SH-SY5Y (cell line): ENCODE data around the gene CNOT3.

ENCODE experiments used
- GATA2 ChIP-seq: IDR thresholded peaks from 2 replicates; pipeline ENCODE4 v1.6.1; 2011; ENCODE audit warnings: mild to moderate bottlenecking, low read depth, low read length
- GATA3 ChIP-seq: IDR thresholded peaks from 2 replicates; pipeline ENCODE4 v1.6.1; 2011; ENCODE audit warnings: low read depth, mild to moderate bottlenecking, low read length, moderate library complexity

The CNOT3 gene

DNA sequence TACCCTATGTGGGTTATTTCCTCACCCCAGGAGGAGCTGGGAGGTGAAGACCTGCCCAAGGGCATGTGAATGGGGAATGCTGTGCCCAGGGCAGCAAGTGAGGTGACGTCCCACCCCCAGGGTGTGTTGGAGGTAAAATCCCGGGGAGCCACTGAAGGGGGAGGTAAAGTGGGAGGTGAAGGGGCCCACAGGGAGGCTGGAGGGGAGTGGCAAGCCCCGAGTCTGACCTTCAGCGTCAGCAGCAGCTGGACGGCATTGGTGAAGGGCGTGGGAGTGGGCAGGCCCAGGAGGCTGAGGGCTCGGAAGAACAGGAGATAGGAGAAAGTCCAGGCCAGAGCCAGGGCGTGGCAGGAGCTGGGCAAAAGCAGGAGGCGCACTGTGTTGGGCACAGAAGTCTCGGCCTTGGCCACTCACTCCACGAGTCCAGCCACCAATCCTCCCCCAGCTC is 49.4 kb downstream of the CNOT3 start:
- TF ChIP-seq GATA3 (no peak), GATA2 (no peak)

DNA sequence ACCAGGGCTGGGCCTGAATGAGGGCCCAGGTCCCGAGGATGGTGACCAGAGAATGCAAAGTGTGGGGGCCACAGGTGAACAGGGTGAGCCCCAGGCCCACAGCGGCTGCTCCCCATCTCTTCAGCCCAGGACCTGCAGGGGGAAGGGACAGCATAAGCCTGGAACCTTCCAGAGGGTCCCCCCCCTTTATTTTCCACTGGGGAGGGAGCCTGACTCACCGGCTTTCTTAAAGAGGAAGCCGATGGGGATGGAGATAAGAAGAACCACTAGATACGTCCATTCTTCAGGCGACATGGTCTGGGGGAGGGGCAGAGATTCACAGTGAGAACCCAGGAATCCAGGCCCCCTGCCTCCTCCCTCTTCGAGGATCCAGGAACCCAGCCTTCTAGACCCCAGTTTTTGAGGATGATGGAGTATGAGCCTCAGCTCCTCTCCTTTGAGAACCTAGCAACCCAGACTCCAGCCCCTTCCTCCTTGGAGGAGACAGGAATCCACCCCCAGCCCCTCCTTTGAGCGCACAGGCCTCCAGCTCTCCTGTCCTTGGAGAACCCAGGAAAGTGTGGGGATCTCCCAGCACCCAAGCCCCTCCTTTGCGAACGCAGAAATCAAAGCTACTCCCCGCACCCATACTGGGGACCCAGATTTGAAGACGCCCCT is 50.8 kb downstream of the CNOT3 start:
- TF ChIP-seq GATA2, result no peak
- TF ChIP-seq GATA3, result no peak

DNA sequence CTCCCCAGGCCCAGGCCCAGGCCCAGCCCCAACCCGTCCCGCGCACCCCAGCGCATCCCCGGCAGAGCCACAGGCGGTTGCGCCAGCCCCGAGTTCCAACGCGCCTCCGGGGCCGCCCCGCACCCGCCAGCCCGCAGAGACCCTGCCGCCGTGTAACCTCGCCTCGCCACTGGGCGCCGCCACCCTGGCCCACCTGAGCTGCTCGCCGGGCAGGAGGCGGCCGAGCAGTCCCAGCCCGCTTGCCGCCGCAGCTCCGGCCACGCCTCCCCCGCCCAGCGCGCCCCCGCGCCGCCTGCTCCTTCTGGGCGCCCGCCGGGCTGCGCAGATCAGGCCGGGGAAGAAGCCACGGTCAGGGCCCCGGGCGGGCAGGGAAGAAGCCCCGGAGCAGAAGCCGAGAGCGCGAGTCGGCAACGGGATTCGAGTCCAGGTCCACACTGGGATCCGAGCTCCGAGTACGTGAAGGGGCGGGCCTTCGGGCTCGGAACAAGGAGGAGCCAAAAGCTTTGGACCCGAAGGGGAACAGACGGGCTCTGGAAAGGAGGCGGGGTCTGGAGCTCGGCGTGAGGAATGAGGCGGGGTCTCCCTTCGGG is 51.7 kb downstream of the CNOT3 start, which contains the start of gene MBOAT7:
Gene MBOAT7 (minus strand): TSS at position 436 of the 590 bp plus-strand sequence. CDS start 1,072 bp downstream, outside the sequence.
- no peak; the same call in 1 of the 2 replicates for TF ChIP-seq GATA2

GRCh38 chr19:54189735-54190502 is 52.4 kb downstream of the CNOT3 start:
- TF ChIP-seq GATA2, result no peak
- no peak for TF ChIP-seq GATA3

DNA sequence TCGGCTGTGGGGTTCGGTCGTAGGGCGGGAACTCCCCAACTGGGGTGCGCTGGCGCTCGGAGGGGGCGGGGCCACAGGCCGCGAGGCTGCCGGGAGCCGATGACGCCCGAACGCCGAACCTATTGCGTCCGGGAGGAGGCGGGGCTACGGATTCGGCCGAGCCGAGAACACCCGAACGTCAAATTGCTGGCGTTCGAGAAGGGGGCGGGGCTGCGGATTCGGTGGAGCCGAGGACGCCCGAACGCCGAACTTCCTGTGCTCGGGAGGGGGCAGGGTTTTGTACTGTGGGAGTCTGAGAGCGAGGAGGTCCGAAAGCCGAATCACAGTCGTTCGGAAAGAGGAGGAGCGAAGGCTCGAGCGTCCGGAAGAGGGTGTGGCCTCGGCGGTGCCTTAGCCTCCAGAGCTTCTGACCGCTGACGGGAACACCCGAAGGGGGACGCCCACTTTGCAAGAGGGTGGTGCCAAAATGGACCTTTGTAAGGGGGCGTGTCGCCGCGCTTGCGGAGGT is 53.0 kb downstream of the CNOT3 start:
- no peak for TF ChIP-seq GATA2
- TF ChIP-seq GATA3, result no peak

DNA sequence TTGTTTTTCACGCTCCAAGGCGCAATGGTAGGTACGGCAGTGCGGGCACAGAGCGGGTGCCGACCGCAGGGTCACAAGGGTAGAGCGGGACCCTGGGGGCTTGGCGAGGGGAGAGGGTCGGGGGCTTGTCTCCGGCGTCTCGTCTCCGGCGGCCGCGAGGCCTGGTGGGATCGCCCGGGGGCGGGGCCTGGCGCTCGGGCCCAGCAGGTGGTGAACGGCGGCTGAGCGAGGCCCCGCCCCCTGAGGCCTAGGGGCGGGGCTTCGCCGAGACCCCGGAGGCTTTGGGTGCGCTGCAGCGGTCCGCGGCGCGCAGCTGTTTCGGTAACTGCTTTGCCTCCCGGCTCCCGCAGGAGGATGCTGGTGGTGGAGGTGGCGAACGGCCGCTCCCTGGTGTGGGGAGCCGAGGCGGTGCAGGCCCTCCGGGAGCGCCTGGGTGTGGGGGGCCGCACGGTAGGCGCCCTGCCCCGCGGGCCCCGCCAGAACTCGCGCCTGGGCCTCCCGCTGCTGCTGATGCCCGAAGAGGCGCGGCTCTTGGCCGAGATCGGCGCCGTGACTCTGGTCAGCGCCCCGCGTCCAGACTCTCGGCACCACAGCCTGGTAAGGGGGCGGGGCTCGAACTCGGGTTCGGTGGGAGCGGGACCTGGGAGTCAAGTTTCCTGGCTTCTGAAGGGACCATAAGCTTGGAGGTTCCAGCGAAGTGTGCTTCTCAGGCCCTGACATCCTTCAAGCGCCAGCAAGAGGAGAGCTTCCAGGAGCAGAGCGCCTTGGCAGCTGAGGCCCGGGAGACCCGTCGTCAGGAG is 53.6 kb downstream of the CNOT3 start, which contains the start of gene TSEN34:
Gene TSEN34 (plus strand): TSS at position 298 of the 800 bp plus-strand sequence. CDS start 57 bp downstream, at position 355.
- TF ChIP-seq GATA3, result no peak
- TF ChIP-seq GATA2, result no peak

DNA sequence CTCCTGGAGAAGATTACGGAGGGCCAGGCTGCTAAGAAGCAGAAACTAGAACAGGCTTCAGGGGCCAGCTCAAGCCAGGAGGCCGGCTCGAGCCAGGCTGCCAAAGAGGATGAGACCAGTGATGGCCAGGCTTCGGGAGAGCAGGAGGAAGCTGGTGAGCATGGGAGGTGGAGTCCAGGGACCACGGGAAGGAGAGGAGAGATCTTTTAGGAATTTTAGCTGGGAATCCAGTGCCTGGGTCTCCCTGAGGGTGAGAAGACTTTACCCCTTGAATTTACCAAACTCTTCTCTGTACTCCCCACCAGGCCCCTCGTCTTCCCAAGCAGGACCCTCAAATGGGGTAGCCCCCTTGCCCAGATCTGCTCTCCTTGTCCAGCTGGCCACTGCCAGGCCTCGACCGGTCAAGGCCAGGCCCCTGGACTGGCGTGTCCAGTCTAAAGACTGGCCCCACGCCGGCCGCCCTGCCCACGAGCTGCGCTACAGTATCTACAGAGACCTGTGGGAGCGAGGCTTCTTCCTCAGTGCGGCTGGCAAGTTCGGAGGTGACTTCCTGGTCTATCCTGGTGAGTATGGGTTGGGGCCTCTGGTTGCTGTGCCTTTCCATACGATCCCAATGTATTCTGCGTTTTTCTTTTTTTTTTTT is 54.4 kb downstream of the CNOT3 start:
- TF ChIP-seq GATA3 (no peak), GATA2 (no peak)

- TF ChIP-seq GATA2 (no peak), GATA3 (no peak)
Observed at GRCh38 chr19:54193011-54193410, 55.4 kb downstream of the CNOT3 start.

DNA sequence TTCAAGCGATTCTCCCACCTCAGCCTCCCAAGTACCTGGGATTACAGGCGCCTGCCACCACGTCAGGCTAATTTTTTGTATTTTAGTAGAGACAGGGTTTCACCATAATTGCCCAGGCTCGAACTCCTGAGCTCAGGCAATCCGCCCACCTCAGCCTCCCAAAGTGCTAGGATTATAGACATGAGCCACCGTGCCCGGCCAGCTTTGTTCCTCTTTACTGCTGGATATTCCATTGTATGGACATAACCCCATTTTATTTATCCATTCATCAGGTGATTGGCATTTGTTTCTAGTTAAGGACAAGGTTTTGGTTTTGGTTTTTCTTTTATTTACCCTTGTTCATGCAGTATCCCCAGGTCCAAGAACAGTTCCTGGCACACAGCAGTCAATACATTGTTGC is 59.0 kb downstream of the CNOT3 start:
- TF ChIP-seq GATA2 (no peak), GATA3 (no peak)

DNA sequence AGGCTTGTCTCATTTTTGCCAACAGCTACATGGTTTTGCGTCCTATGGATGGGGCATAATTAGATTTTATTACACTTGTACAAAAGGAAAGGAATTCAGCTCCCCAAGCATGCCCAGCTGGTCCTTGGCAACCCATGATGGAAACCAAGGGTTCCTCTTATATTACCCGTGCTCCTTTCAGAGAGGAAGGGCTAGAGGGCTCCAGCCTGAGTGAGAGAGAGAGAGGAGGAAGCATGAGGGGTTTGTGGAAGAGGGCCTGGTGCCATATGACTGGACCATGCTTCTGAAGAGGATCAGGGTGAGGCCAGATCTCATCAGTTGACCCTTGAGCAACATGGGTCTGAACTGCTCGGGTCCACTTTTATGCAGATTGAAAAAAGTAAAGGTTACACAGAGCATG is 59.6 kb downstream of the CNOT3 start:
- TF ChIP-seq GATA2, result no peak
- no peak for TF ChIP-seq GATA3

GRCh38 chr19:54199401-54199800 is 61.8 kb downstream of the CNOT3 start:
- TF ChIP-seq GATA2 (no peak), GATA3 (no peak)

GRCh38 chr19:54201172-54201701 is 63.7 kb downstream of the CNOT3 start:
- no peak for TF ChIP-seq GATA2
- no peak for TF ChIP-seq GATA3

- TF ChIP-seq GATA2 (no peak), GATA3 (no peak)
Observed at GRCh38 chr19:54201980-54202379, 64.4 kb downstream of the CNOT3 start.

GRCh38 chr19:54203151-54203611 is 65.6 kb downstream of the CNOT3 start:
- TF ChIP-seq GATA3 (no peak), GATA2 (no peak)
